Keratinocyte (primary cell): Measurements from ENCODE around the gene HPSE2. TPM values are rescaled to one million over a fixed set of nuclear protein-coding genes. Genes with fewer than 3 reads are reported as not detected.

Source experiments
- DNase-seq: peaks from one replicate; pipeline ENCODE4 v3.0.0-alpha.2; 2011; ENCODE audit warnings: low read depth, missing footprints, low spot score
- FAIRE-seq: peaks from 2 replicates; lab custom pipeline; 2011; peaks lifted over from hg19 to GRCh38; lab: Jason Lieb, UNC
- H2AFZ ChIP-seq: 2 replicates; pipeline ENCODE4 v1.6.0; 2012; ENCODE audit warnings: low read length, control low read depth, inconsistent platforms; ENCODE audit not compliant: control insufficient read depth
- H3K27ac ChIP-seq: 2 replicates; pipeline ENCODE4 v1.5.1; 2011; ENCODE audit warnings: low read length; ENCODE audit not compliant: control insufficient read depth, insufficient read depth
- H3K27me3 ChIP-seq: 3 replicates; pipeline ENCODE4 v1.6.0; 2011; ENCODE audit warnings: low read length; ENCODE audit not compliant: control insufficient read depth, insufficient read depth; ENCODE audit errors: extremely low read depth
- H3K36me3 ChIP-seq, 2 experiments: 2 replicates in 1 of 2; 3 replicates in 1 of 2; pipeline ENCODE4 v1.5.1; 2011; ENCODE audit warnings: low read length in 2 of 2, mild to moderate bottlenecking in 1 of 2; ENCODE audit not compliant: control insufficient read depth in 2 of 2, insufficient read depth in 2 of 2; ENCODE audit errors: extremely low read depth in 1 of 2
- H3K4me1 ChIP-seq: 3 replicates; pipeline ENCODE4 v1.5.1; 2011; ENCODE audit warnings: low read length; ENCODE audit not compliant: control insufficient read depth, insufficient read depth; ENCODE audit errors: extremely low read depth
- H3K4me2 ChIP-seq: 3 replicates; pipeline ENCODE4 v1.6.0; 2011; ENCODE audit warnings: low read depth, low read length; ENCODE audit not compliant: control insufficient read depth, insufficient read depth; ENCODE audit errors: extremely low read depth
- H3K4me3 ChIP-seq, 3 experiments: fragments of 200-600 bp in 1 of 3; sonication (generic) in 1 of 3; 2 replicates in 2 of 3; 3 replicates in 1 of 3; pipeline ENCODE4 v1.5.1; 2011 to 2016; ENCODE audit warnings: low read length in 3 of 3, mild to moderate bottlenecking in 3 of 3, control low read depth in 2 of 3, inconsistent platforms in 1 of 3, low read depth in 1 of 3, mixed read lengths in 1 of 3, mixed run types in 1 of 3, moderate library complexity in 1 of 3; ENCODE audit not compliant: control insufficient read depth in 2 of 3, insufficient read depth in 2 of 3; ENCODE audit errors: extremely low read depth in 1 of 3
- H3K79me2 ChIP-seq: 2 replicates; pipeline ENCODE4 v1.6.0; 2012; ENCODE audit warnings: low read length; ENCODE audit not compliant: control insufficient read depth, insufficient read depth
- H3K9ac ChIP-seq: 3 replicates; pipeline ENCODE4 v1.6.0; 2011; ENCODE audit warnings: low read length; ENCODE audit not compliant: control insufficient read depth, insufficient read depth; ENCODE audit errors: extremely low read depth
- H3K9me1 ChIP-seq: 3 replicates; pipeline ENCODE4 v1.6.0; 2011; ENCODE audit warnings: low read length; ENCODE audit not compliant: control insufficient read depth, insufficient read depth; ENCODE audit errors: extremely low read depth
- H3K9me3 ChIP-seq: 2 replicates; pipeline ENCODE4 v1.5.1; 2012; ENCODE audit warnings: low read depth, low read length; ENCODE audit not compliant: control insufficient read depth
- H4K20me1 ChIP-seq: 3 replicates; pipeline ENCODE4 v1.6.0; 2011; ENCODE audit warnings: low read length; ENCODE audit not compliant: control insufficient read depth, insufficient read depth; ENCODE audit errors: extremely low read depth
- EZH2 ChIP-seq: IDR thresholded peaks from one replicate; pipeline ENCODE4 v1.6.1; 2012; ENCODE audit warnings: inconsistent platforms, mild to moderate bottlenecking, low read length, moderate library complexity
- dilution Hi-C: fragments of 300-500 bp; cut with MboI; formaldehyde crosslinking; loops from one replicate; pipeline ENCODE4 v1.7.0; 2020; ENCODE audit warnings: low sequenced_read_pairs; ENCODE audit not compliant: extremely low pct_ligation_motif_present
- polyA plus RNA-seq, 5 experiments: library from polyadenylated mRNA; depleted of rRNA in 3 of 5; stranded (reverse) in 3 of 5; stranded (forward) in 1 of 5; unstranded in 1 of 5; fragments of >200 nt; gene quantifications; 1 replicate in 1 of 5; 2 replicates in 3 of 5; 3 replicates in 1 of 5; pipeline versions ENCODE4 v1.2.1 to v1.2.3, GENCODE V29; 2011 to 2012; ENCODE audit warnings: missing spikeins in 2 of 5, low read depth in 1 of 5, low replicate concordance in 1 of 5
- TF ChIP-seq, protein P1 (sequence below), 3 experiments: IDR thresholded peaks in 1 of 3; conservative IDR thresholded peaks in 1 of 3; optimal IDR thresholded peaks in 1 of 3; 2 replicates in 2 of 3; 3 replicates in 1 of 3; pipeline versions ENCODE3 to v1.5.1; 2011; ENCODE audit warnings: low read length in 3 of 3, mild to moderate bottlenecking in 3 of 3, moderate library complexity in 2 of 3, control low read depth in 1 of 3, inconsistent platforms in 1 of 3; ENCODE audit not compliant: insufficient read depth in 2 of 3; ENCODE audit errors: extremely low read depth in 1 of 3

The HPSE2 gene
- polyA plus RNA-seq, 1 donor (not counting 4 experiments of a cell fraction or from before 2014, with no cell fraction given): 0.01 TPM

DNA sequence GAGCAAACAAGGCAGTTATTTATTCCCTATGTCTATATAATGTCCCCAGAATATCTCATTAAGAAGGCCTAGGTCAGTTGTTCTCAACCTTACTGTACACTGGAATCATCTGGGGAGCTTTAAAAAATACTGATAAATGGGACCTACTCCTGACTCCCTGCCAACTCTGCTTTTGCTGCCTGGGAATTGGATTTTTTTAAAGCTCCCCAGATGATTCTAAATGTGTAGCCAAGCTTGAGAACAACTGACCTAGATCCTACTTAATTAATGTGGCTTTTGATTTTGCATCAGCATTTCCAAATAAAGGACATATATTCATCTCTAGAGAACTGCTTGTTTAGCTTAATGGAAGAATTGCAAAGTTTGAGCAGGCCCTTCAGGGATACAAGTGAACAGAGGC lies 697.2 kb downstream of the HPSE2 start:
- TF ChIP-seq EZH2: no peak
- TF ChIP-seq, protein P1, sequence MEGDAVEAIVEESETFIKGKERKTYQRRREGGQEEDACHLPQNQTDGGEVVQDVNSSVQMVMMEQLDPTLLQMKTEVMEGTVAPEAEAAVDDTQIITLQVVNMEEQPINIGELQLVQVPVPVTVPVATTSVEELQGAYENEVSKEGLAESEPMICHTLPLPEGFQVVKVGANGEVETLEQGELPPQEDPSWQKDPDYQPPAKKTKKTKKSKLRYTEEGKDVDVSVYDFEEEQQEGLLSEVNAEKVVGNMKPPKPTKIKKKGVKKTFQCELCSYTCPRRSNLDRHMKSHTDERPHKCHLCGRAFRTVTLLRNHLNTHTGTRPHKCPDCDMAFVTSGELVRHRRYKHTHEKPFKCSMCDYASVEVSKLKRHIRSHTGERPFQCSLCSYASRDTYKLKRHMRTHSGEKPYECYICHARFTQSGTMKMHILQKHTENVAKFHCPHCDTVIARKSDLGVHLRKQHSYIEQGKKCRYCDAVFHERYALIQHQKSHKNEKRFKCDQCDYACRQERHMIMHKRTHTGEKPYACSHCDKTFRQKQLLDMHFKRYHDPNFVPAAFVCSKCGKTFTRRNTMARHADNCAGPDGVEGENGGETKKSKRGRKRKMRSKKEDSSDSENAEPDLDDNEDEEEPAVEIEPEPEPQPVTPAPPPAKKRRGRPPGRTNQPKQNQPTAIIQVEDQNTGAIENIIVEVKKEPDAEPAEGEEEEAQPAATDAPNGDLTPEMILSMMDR (optimal IDR thresholded peaks at IDR 0.05 in 1 of 3, IDR thresholded peaks at IDR 0.05 in 1 of 3, conservative IDR thresholded peaks at IDR 0.05 in 1 of 3; ENCODE audit: extremely low read depth in 1 of 3, insufficient read depth in 2 of 3, low read length in 3 of 3): no peak

DNA sequence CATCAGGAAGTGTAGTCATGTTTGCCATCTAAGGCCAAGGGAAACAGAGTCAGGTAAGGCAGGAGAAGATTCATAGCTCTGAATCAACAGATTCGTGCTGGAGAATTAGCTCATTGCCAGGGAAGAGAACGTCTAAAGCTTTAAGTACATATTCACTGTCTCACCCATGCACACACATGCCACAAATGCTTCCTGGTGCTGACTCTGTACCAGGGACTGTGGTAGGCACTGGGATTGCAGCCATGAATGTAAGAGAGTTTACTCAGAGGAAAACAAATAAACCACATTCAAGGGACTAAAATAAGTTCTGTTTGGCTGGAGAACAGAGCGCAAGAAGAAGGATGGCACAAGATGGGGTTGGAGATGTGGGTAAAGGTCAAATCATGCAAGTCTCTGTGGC lies 699.1 kb downstream of the HPSE2 start:
- Histone ChIP-seq H3K9ac (no peak overlapping the region), H2AFZ (no peak overlapping the region), H3K79me2 (no peaks in the 10 kb centered on the region), H3K4me2 (no peak overlapping the region), H3K27ac (no peak overlapping the region), H3K9me3 (no peaks in the 10 kb centered on the region), H3K27me3 (no peaks in the 10 kb centered on the region), H3K36me3 (no peaks in the 10 kb centered on the region), H4K20me1 (no peaks in the 10 kb centered on the region), H3K4me1 (no peaks in the 10 kb centered on the region), H3K9me1 (no peaks in the 10 kb centered on the region), H3K4me3 (no peak overlapping the region)
- dilution Hi-C loops: no loop called here
- no peak for DNase-seq
- no peak for FAIRE-seq
- no peak for TF ChIP-seq EZH2
- TF ChIP-seq, protein P1 (optimal IDR thresholded peaks at IDR 0.05 in 1 of 3, IDR thresholded peaks at IDR 0.05 in 1 of 3, conservative IDR thresholded peaks at IDR 0.05 in 1 of 3; ENCODE audit: extremely low read depth in 1 of 3, insufficient read depth in 2 of 3, low read length in 3 of 3): no peak

More for the DNA sequence above, 697.2 kb downstream of the HPSE2 start:
- Histone ChIP-seq H3K4me1 (no peaks in the 10 kb centered on the region), H3K9me3 (no peaks in the 10 kb centered on the region), H3K9me1 (no peaks in the 10 kb centered on the region), H3K4me3 (no peak overlapping the region), H3K79me2 (no peaks in the 10 kb centered on the region), H3K9ac (no peak overlapping the region), H2AFZ (no peak overlapping the region), H3K4me2 (no peak overlapping the region), H3K27ac (no peak overlapping the region), H3K36me3 (no peaks in the 10 kb centered on the region), H3K27me3 (no peaks in the 10 kb centered on the region), H4K20me1 (no peaks in the 10 kb centered on the region)
- FAIRE-seq: no peak
- no peak for DNase-seq
- dilution Hi-C loops: no loop called here
